Measurements from ENCODE around the gene TSPAN2.

TSPAN2 gene

GRCh38 chr1:115089420-115090185 lies at the start of gene TSPAN2:
TSS of gene TSPAN2 (minus strand) at chr1:115089503. CDS start at chr1:115089432, 71 bp downstream.
- in situ Hi-C loops (cut with MboI; ENCODE audit: low pct_unique_long_range_greater_than_20kb, low sequenced_read_pairs), result no loop called here
- peak; percentile 37 for DNase-seq

GRCh38 chr1:115138973-115139372 lies 49.7 kb upstream of the TSPAN2 start:
- in situ Hi-C loops (cut with MboI; ENCODE audit: low pct_unique_long_range_greater_than_20kb, low sequenced_read_pairs), result loop anchor here (10.0 to 25.0 kb wide), 2 partner anchors 456 to 623 kb away; partner anchors contain the start of gene CASQ2

GRCh38 chr1:115138271-115138670 lies 49.0 kb upstream of the TSPAN2 start:
- in situ Hi-C loops (cut with MboI; ENCODE audit: low pct_unique_long_range_greater_than_20kb, low sequenced_read_pairs), result loop anchor here (10.0 to 25.0 kb wide), 2 partner anchors 457 to 624 kb away; partner anchors contain the start of gene CASQ2
- DNase-seq, result no peak

More at GRCh38 chr1:115138973-115139372, 49.7 kb upstream of the TSPAN2 start:
- DNase-seq, result peak; percentile 75

- DNase-seq, result no peak
- in situ Hi-C loops (cut with MboI; ENCODE audit: low pct_unique_long_range_greater_than_20kb, low sequenced_read_pairs), result loop anchor here (10.0 to 25.0 kb wide), 2 partner anchors 458 to 625 kb away; partner anchors contain the start of gene CASQ2
Measured at GRCh38 chr1:115137191-115137590, 47.9 kb upstream of the TSPAN2 start.

GRCh38 chr1:115136706-115137105 lies 47.4 kb upstream of the TSPAN2 start:
- in situ Hi-C loops (cut with MboI; ENCODE audit: low pct_unique_long_range_greater_than_20kb, low sequenced_read_pairs), result loop anchor here (10.0 to 25.0 kb wide), 2 partner anchors 458 to 626 kb away; partner anchors contain the start of gene CASQ2
- no peak for DNase-seq

- in situ Hi-C loops (cut with MboI; ENCODE audit: low pct_unique_long_range_greater_than_20kb, low sequenced_read_pairs), result loop anchor here (10.0 to 25.0 kb wide), 2 partner anchors 459 to 626 kb away; partner anchors contain the start of gene CASQ2
- DNase-seq, result no peak
Measured at GRCh38 chr1:115136106-115136505, 46.8 kb upstream of the TSPAN2 start.

- no peak for DNase-seq
- in situ Hi-C loops (cut with MboI; ENCODE audit: low pct_unique_long_range_greater_than_20kb, low sequenced_read_pairs), result loop anchor here (10.0 to 25.0 kb wide), 2 partner anchors 459 to 627 kb away; partner anchors contain the start of gene CASQ2
Measured at GRCh38 chr1:115135681-115136080, 46.4 kb upstream of the TSPAN2 start.

GRCh38 chr1:115134850-115135480 lies 45.7 kb upstream of the TSPAN2 start:
- in situ Hi-C loops (cut with MboI; ENCODE audit: low pct_unique_long_range_greater_than_20kb, low sequenced_read_pairs), result loop anchor here (10.0 to 25.0 kb wide), 2 partner anchors 460 to 627 kb away; partner anchors contain the start of gene CASQ2
- no peak for DNase-seq

- no peak for DNase-seq
- in situ Hi-C loops (cut with MboI; ENCODE audit: low pct_unique_long_range_greater_than_20kb, low sequenced_read_pairs), result loop anchor here (10.0 to 25.0 kb wide), 2 partner anchors 461 to 628 kb away; partner anchors contain the start of gene CASQ2
Measured at GRCh38 chr1:115134231-115134630, 44.9 kb upstream of the TSPAN2 start.

GRCh38 chr1:115133440-115133839 lies 44.1 kb upstream of the TSPAN2 start:
- in situ Hi-C loops (cut with MboI; ENCODE audit: low pct_unique_long_range_greater_than_20kb, low sequenced_read_pairs), result loop anchor here (10.0 to 25.0 kb wide), 2 partner anchors 461 to 629 kb away; partner anchors contain the start of gene CASQ2
- DNase-seq, result no peak

GRCh38 chr1:115130786-115131185 lies 41.5 kb upstream of the TSPAN2 start:
- DNase-seq, result no peak
- in situ Hi-C loops (cut with MboI; ENCODE audit: low pct_unique_long_range_greater_than_20kb, low sequenced_read_pairs), result loop anchor here (10.0 to 25.0 kb wide), 2 partner anchors 464 to 632 kb away; partner anchors contain the start of gene CASQ2

GRCh38 chr1:115129071-115129640 lies 39.9 kb upstream of the TSPAN2 start:
- in situ Hi-C loops (cut with MboI; ENCODE audit: low pct_unique_long_range_greater_than_20kb, low sequenced_read_pairs), result loop anchor here (25.0 kb wide), 1 partner anchor 633 kb away; the partner anchor contains the start of gene CASQ2
- no peak for DNase-seq

- in situ Hi-C loops (cut with MboI; ENCODE audit: low pct_unique_long_range_greater_than_20kb, low sequenced_read_pairs), result loop anchor here (25.0 kb wide), 1 partner anchor 635 kb away; the partner anchor contains the start of gene CASQ2
Measured at GRCh38 chr1:115127539-115127938, 38.2 kb upstream of the TSPAN2 start.

GRCh38 chr1:115126516-115126915 lies 37.2 kb upstream of the TSPAN2 start:
- in situ Hi-C loops (cut with MboI; ENCODE audit: low pct_unique_long_range_greater_than_20kb, low sequenced_read_pairs), result loop anchor here (25.0 kb wide), 1 partner anchor 636 kb away; the partner anchor contains the start of gene CASQ2
- DNase-seq, result no peak

More at GRCh38 chr1:115127539-115127938, 38.2 kb upstream of the TSPAN2 start:
- no peak for DNase-seq

- in situ Hi-C loops (cut with MboI; ENCODE audit: low pct_unique_long_range_greater_than_20kb, low sequenced_read_pairs), result loop anchor here (25.0 kb wide), 1 partner anchor 136 kb away; no protein-coding TSS in a partner anchor
Measured at GRCh38 chr1:115123116-115123515, 33.8 kb upstream of the TSPAN2 start.

GRCh38 chr1:115121793-115122192 lies 32.5 kb upstream of the TSPAN2 start:
- DNase-seq, result no peak
- in situ Hi-C loops (cut with MboI; ENCODE audit: low pct_unique_long_range_greater_than_20kb, low sequenced_read_pairs), result loop anchor here (25.0 kb wide), 1 partner anchor 134 kb away; no protein-coding TSS in a partner anchor

More at GRCh38 chr1:115123116-115123515, 33.8 kb upstream of the TSPAN2 start:
- DNase-seq, result no peak

GRCh38 chr1:115120296-115120695 lies 31.0 kb upstream of the TSPAN2 start:
- no peak for DNase-seq
- in situ Hi-C loops (cut with MboI; ENCODE audit: low pct_unique_long_range_greater_than_20kb, low sequenced_read_pairs), result loop anchor here (25.0 kb wide), 1 partner anchor 133 kb away; no protein-coding TSS in a partner anchor

- no peak for DNase-seq
- in situ Hi-C loops (cut with MboI; ENCODE audit: low pct_unique_long_range_greater_than_20kb, low sequenced_read_pairs), result loop anchor here (25.0 kb wide), 1 partner anchor 131 kb away; no protein-coding TSS in a partner anchor
Measured at GRCh38 chr1:115118611-115119010, 29.3 kb upstream of the TSPAN2 start.

Measured in KBM-7 (cell line).